GM19372 (cell line): ENCODE data around the gene UVSSA.

Experiments
- ATAC-seq: cut with Tn5 transposase; IDR thresholded peaks from one replicate; pipeline ENCODE4 v1.9.1; 2021; ENCODE audit warnings: mild to moderate bottlenecking, low read depth, moderate library complexity; ENCODE audit not compliant: unreplicated experiment

The UVSSA gene

DNA sequence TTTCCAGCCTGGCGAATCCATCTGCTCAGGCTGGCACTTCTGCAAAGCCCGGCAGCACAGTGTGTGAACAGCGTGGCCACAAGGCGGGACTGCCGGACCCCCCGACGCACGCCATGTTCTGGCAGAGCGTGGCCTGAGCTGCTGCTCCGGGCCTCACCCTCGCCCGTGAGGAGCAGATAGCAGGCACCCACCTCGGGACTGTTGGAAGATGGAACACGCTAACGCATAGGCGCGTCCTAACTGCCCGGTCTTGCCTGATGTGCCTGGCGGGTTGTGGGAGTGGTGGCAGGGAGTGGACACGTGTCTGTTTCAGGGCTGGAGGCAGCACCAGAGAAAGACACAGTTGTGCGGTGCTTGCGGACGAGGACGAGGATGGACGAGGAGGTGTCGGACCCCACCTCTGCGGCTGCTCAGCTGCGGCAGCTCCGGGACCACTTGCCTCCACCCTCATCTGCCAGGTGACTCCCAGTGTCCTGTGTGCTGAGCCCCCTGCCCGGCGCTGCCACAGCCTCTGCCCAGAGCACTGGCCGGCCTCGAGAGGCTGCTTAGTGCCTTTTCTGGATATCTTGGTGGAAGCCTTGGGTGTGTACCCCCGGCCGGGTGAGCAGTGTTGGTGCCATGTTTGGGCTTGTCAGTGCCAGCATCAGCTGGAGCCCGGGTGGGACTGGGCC is 28.2 kb downstream of the UVSSA start:
- ATAC-seq, result no peak

DNA sequence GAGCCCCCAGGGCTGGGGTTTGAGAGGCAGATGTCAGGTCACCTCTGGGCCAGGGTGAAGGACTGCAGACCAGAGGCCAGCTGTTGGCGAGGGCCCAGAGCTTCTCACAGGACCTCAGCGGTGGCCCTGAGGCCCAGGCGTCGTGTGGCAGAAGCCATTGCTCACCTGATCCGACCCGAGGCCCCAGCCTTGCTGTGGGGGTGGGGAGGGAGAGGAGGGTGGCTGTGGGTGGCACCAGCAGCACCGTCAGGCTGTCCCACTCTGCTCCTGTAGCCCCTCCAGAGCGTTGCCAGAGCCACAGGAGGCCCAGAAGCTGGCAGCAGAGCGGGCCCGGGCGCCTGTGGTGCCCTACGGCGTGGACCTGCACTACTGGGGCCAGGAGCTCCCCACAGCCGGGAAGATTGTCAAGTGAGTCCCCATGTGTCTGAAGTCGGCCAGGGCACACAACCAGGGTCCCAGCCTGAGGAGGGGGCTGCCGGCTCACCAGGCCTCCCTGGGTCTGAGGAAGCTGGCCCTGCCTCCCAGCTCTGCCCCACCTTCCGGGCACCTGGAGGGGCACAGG is 28.8 kb downstream of the UVSSA start:
- no peak for ATAC-seq

DNA sequence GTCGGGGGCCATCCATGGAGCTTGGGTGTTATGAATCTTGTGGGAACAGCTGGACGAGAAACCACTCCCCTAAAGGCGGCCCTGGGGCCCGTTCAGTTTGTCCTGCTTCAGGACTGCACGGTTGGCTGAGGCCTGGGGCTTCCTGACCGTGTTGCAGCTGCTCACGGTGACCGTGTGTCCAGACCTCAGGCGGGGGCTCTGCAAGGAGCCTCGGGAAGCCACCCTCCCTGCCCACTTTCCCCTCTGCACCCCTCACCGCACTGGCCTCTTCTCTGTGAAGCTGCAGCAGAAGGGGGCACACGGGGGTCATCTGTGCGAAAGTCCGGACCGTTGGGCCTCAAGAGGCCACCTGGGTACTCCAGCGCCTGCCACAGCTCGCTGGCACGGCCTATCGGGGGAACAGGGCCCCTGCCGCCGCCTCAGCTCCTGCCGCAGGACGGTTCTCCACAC is 29.4 kb downstream of the UVSSA start:
- no peak for ATAC-seq

DNA sequence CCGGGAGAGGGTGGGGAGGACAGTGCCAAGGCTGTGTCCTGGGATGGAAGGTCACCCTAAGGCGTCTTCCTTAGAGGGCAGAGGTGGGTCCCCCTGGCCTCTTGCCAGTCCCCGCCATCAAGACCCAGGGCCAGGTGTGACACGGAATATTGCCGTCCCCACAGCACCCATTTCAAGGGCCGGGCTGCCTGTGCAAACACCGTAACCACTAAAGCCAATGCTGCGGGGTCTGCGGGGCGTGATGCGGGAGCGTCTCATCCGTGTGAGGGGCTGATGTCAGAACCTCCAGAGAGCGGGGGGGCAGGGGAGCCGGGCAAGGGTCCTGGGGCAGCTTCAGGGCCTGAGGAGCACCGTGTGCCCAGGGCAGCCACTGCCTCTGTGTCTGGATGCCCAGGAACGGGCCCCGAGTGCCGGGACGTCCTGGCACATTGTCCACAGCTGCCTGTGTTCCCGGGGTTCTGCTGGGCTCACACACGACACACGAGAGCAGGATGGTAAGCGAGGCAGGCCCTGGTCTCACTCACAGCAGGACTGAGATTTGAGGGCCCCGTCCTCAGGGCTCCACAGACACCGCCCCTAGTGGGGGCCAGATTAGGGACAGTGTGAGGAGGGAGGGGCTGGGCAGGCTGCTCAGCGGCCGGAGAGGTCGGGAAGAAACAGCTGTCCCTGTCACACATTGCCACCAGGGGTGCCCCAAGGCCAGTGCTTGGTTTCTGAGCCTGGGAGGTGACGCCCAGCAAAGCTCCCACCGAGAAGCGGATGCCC is 30.0 kb downstream of the UVSSA start:
- ATAC-seq, result no peak

DNA sequence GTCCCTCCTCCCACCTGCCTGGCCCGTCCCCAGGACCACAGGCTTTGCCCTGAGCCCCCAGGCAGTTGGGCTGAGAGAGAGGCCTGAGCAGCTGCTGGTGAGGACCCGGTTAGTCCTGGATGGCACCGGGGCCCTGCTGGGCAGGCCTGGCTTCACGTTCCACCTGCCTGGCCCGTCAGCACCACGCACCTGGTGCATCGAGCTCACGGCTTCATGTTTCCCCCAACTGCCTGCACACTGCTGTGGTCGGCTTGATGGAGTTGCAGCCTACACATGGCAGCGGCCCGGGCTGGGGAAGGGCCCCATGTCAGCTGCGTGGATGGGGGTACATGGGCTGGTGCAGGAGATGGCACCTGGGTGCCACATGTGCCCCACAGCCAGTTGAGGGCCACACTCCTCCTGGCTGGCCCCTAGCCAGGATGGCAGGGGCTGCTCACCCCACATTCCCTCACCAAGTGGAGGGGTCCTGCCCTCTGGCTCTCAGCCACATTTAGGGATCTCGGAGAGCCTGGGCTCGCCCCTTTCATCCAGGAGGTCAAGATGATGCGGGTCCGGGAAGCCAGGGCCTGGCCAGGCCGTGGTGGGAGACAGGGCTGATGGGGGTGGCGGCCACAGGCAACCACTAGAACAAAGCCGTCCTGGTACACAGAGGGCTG is 30.7 kb downstream of the UVSSA start:
- ATAC-seq, result no peak

DNA sequence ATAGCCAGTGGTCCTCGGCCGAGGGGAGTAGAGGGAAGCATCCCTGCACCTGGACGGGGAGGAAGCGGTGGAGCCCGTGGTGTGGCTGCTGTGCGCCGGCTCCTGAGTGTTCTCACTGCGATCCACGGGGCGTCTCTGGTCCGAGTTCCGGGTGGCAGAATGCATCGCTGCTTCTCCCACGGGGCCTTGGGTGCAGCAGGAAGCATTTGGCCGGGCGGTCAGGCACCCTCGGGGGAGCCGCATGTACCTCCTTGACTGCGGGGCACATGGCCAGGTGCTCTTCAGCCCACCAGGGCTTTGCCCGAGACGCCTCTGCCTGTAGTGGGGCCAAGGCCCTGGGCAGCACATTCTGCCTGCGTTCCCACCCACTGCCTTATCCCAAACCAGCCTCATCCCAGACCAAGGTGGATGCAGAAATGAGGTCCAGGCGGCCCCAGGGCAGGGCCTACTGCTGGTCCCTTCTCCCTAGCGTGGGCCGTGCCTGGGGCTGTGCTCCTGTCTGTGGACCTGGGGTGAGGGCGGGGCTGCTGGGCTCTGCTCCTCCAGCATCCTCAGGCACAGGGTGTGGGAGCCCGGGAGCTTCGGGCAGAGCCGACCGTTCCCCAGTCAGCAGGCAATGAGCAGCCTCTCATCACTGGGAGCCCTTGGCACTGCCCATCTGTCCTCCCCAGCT is 31.7 kb downstream of the UVSSA start:
- no peak for ATAC-seq

DNA sequence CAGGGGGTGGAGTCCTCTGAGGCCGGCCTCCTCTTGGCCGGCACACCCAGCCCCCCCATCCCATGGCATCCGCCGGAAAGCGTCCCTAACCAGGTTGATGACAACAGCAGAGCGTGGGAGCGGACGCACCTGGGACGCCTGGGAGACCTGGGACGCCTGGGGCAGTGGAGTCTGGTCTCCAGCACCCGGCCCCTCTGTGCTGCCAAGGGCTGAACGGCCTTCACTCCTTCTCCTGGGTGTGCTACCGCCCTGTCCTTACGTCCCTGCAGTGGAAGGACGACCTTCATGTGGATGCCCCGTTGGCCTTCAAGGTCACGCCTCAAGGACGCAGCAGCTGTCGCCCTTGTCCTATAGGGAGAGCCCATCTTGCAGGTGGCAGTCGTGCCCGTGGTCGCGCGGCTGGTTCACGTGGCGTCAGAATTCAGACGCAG is 32.4 kb downstream of the UVSSA start:
- no peak for ATAC-seq

DNA sequence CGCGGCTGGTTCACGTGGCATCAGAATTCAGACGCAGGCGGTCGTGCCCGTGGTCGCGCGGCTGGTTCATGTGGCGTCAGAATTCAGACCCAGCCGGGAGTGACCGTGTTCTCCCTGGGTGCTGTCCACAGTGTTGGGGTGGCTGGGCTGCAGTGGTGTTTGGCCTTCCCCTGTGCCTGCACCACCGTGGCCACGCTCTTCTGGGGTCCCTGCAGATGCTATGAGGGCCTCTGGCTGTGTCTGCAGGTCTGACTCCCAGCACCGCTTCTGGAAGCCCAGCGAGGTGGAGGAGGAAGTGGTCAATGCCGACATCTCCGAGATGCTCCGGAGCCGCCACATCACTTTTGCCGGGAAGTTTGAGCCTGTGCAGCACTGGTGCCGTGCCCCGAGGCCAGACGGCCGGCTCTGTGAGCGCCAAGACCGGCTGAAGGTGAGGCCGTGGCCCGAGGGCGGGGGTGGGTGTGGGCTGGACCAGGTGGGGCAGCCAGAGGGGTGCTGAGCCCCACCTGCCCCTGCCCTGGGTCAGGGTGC is 32.9 kb downstream of the UVSSA start:
- ATAC-seq, result no peak

DNA sequence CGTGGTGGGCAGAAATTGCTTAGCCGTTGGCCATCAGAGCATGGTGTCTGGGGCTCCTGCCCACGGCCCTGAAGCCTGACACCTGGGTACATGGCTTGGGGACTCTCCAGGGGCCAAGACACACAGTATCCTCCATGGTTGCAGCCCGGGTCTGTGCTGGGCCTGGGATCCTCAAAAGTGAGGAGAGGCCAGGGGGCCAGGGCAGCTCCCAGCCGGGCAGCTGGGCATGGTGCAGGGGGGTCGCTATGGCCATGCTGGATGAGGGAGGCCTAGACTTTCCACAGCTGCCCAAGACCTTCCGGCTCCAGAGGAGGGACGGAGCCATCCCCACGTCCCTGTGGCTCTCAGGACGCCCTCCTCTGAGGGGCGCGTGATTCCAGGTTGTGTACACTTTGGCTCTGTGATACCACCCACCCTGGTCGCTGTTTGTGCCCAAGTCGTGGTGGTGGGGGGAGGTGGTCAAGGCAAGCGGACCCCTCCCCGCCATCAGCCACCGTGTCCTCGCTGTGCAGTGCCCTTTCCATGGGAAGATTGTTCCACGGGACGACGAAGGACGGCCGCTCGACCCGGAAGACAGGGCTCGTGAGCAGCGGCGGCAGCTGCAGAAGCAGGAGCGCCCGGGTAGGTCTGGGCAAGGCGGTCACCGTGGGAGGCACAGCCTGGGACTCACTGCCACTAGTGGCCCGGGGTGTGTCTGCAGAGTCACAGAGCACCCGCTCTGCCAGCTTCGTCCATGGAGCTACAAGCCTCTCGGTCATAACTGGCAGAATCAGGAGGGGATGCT is 33.6 kb downstream of the UVSSA start:
- ATAC-seq, result no peak

DNA sequence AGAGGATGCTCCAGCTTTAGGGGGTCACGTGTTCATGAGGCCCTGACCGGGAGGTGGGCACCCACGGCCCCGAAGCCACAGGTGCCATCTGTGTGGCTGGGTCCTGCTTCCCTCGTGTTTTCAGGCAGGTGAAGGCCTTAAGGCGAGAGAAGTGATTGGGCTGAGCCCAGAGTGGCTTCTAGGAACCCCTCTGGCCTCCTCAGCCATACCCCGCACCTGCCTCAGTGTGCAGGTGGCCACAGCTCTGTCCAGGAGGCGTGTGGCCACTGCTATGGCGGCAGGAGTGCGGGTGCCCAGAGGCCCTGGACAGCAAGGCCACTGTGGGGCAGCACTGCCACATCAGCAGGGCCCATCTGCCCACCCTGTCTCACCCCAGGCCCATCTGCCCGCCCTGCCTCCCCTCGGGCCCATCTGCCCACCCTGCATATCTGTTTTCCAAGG is 34.2 kb downstream of the UVSSA start:
- no peak for ATAC-seq

DNA sequence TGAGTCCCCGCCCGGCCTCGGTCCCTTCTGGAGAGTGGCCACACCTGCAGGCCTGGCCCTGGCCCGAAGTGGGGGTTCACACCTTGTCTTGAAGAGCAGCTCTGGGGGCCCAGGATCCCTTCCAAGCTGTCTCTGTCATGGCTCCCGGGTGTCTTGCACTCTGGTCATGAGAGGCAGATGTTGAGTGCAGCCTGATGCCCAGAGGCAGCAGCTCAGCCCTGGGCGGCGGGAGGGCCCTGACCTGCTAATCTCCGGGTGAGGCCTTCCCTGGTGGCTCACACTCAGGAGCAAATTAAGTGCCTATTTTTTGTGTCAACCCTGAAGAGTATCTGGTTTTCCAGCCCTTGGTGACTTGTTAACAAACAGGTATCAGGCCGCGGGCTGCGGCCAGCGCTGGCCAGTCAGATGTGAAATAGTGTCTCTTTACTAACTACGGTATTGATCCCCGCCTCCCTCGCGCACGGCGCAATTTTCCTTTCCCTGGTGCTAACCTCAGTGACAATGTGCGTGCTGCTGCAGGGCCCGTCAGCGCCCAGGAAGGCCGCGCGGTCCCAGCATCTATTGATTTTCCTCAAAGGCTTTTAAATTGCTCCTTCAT is 35.0 kb downstream of the UVSSA start:
- no peak for ATAC-seq

DNA sequence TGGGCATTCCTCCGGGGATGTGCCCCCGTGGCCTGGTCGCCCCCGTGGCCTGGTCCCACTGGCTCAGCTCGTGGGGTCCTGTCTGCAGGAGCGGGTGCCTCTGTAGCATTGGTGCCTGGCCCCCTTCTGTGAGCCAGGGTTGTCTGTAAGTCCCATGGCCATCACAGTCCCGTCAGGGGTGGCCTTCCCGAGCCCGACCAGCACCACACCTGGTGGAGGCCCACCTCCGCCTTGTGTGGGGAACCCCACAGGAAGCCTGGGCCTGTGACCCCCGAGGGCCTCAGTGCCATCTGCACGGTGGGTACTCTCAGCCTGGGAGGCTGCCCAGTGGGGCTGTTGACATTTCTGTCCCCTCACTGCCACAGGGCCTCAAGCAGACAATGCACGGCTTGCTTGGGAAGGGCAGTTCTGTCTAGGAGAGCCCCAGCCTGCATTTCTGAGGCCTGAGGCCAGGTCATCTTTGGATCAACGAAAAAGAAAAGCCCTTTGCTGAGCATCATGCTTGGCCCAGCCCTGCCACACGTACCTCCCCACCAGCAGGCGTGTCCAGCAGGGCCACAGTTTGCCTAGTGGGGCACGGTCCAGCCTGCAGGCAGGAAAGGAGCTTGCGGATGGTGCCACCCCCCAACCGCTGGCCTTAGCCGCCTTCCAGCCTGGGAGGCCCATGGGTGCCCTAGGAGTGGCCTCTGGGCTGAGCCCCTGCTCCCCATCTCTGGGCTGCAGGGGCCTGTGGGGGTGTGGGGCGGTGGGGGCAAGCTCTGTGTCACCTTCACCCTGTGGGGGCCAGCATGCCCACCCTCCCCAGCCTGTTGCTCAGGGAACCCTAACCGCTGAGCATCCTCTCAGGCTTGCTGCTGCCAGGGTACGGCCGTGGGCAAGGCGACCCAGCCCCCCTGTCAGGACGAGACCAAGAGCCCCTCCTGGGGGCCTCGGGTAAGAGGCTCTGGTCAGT is 36.0 kb downstream of the UVSSA start:
- ATAC-seq, result no peak

DNA sequence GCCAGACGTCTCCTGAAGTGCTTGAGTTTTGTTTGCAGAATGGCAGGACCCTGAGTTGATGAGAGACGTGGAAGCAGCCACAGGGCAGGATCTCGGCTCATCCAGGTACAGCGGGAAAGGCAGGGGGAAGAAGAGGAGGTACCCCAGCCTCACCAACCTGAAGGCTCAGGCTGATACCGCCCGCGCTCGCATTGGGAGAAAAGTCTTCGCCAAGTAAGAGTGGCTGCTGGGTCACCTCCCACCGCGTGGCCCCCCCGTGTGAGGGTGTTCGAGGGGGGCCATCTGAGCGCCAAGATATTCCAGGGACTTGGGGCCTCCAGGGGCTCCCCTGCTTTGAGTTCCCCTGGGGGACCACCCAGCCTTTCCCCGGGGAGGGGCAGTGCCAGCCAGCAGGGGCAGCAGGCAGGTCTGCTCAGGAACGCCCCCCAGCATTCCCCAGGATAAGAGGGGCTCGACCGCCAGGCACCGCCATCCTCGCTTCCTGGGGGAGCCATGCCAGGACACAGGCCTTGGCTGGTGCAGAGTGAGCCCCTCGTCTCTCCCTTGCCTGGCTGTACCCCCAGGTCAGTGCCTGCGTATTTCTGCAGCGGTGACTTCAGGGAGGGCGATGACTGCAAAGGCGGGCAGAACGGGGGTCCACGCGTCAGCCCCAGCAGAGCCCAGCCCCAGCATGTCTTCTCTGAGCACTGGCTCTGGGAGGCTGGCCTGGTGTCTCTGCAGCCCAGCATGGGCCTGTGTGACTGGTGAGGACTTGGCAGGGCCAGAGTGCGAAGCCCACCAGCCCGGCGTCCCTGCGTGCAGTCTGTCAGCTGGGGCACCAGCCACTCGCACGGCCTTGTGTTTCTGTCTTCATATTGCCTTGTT is 37.0 kb downstream of the UVSSA start:
- ATAC-seq, result no peak

DNA sequence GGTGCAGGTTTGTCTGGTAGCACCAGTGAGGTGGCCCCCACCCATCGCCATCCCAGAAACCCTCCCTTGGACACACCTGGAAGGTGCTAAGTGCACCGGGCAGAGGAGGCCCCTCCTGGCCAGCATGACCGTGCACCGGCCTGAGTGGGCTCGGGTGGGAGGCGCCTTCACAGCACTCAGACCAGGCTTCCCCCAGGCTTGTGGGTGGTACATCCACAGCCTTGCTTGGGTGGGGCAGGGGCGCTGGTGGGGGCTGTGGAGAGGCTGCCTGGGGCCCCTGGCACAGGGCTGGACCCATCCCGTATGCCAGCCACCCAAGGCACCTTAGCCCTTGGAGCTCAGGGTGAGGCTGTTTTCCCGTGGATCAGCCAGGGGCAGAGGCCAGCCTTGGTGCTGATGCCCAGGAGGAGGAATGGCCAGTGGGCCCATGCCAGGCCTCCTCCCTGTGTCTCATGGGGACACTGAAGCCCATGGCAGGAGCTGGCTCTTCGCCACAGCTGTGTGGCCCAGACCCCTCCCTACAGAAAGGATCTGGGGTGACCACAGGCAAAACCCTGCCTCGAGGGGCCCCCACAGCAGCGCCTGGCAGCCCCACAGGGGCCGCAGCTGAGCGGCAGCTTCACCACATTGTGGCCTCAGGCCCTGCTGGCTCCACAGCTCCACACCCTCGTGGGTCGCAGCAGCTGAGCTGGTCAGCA is 37.8 kb downstream of the UVSSA start:
- ATAC-seq, result no peak

DNA sequence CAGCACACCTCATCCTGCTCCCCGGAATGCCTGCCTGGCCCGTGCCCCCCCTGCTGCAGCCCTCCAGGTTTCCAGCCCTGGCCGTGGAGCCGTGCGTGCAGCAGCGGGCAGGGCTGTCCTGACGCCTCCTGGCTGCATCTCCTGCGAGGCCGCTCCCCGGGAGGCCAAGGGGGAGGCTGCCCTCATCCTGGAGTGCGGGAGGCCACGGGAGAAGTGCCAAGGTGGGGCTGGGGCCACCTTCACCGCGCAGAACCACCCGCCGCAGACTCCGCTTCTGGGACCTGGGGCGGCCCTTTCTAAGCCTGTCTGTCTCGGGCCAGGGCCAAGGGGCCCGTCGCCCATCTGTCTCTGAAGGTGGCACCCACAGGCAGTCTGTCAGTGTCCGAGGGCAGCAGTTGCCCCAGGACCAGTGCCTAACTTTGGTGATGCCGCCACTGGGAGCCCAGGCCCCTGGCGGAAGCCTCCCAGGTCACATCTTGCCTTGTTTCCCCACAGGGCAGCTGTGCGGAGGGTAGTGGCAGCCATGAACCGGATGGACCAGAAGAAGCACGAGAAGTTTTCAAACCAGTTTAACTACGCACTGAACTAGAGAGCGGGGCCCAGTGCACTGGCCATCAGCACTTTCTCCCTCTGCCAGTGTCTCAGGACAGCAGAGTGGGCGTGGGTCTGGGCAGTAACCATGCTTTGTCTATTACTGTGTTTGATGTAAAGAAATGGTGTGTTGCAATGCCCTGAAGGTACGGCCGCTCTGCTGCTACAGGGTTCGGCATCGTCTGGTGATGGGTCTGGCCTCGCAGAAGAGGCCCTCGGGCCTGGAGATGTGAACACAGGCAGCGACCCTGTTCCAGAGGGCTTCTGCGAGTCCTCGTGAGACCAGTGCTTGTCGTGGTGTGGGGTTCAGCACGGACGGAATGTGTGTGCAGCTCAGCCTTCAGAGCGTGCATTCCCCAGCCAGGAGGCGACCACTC is 38.6 kb downstream of the UVSSA start:
- ATAC-seq, result no peak
